HUES48 (cell line): Measurements from ENCODE around the gene CDK5RAP2.

Experiments
- H3K27ac ChIP-seq: one replicate; pipeline ENCODE4 v1.7.0; 2013; ENCODE audit warnings: low read depth, low read length, inconsistent platforms
- H3K27me3 ChIP-seq: 2 replicates; pipeline ENCODE4 v1.6.1; 2013; ENCODE audit warnings: mild to moderate bottlenecking, low read length; ENCODE audit not compliant: control insufficient read depth, insufficient read depth
- H3K36me3 ChIP-seq: 2 replicates; pipeline ENCODE4 v1.6.1; 2013; ENCODE audit warnings: low read length; ENCODE audit not compliant: control insufficient read depth, insufficient read depth
- H3K4me1 ChIP-seq: 2 replicates; pipeline ENCODE4 v1.6.1; 2013; ENCODE audit warnings: mild to moderate bottlenecking, low read length; ENCODE audit not compliant: control insufficient read depth, insufficient read depth
- H3K4me3 ChIP-seq: 2 replicates; pipeline ENCODE4 v1.5.1; 2013; ENCODE audit warnings: mild to moderate bottlenecking, low read depth, low read length
- H3K9ac ChIP-seq: 2 replicates; pipeline ENCODE4 v1.6.1; 2013; ENCODE audit warnings: mild to moderate bottlenecking, low read depth, low read length, moderate library complexity
- H3K9me3 ChIP-seq: 2 replicates; pipeline ENCODE4 v1.6.1; 2013; ENCODE audit warnings: low read length; ENCODE audit not compliant: control insufficient read depth, insufficient read depth

CDK5RAP2 gene

DNA sequence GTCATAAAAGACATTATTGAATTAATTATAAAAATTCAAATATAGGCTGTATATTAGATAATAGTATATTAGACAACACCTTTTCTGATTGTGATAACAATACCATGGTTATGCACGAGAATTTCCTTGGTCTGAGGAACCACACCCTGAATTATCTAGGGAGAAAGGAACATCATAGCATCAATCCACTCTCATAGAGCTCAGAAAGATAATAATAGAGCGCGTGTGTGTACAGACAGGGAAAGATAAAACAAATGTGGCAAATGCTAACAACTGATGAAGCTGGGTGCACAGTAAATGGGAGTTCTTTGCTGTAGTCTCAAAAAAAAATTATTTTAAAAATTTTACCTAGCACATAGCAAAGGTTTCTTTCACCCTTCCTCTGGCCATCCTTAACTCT is 143.5 kb downstream of the CDK5RAP2 start:
- H3K4me1 ChIP-seq = no peaks in the 10 kb centered on the region
- H3K9me3 ChIP-seq = no peaks in the 10 kb centered on the region
- H3K36me3 ChIP-seq = peaks cover 63% of the 10 kb centered on the region
- H3K27me3 ChIP-seq = no peaks in the 10 kb centered on the region
- H3K4me3 ChIP-seq = no peak overlapping the region
- H3K27ac ChIP-seq = no peak overlapping the region
- H3K9ac ChIP-seq = no peak overlapping the region

DNA sequence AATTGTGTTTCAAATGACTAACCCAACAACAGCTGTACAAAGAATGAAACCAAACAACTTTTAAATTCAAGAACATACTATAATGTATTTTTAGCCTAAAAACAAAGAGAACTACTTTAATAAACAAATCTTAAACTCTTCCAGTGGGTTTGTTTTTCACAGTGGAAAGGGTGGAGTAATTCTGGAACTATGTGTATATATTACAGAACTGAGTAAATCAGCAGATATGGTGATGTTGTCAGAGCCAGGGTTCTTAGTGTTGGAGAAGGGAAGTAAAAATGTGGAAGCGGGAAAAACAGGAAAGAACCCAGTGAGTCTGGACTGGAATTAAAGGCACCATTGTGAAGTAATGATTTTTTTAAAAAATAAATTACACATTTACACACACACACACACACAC is 144.9 kb downstream of the CDK5RAP2 start:
- Histone ChIP-seq H3K36me3 (peaks cover 55% of the 10 kb centered on the region), H3K27me3 (no peaks in the 10 kb centered on the region), H3K4me3 (no peak overlapping the region), H3K4me1 (no peaks in the 10 kb centered on the region), H3K9me3 (no peaks in the 10 kb centered on the region), H3K9ac (no peak overlapping the region), H3K27ac (no peak overlapping the region)

DNA sequence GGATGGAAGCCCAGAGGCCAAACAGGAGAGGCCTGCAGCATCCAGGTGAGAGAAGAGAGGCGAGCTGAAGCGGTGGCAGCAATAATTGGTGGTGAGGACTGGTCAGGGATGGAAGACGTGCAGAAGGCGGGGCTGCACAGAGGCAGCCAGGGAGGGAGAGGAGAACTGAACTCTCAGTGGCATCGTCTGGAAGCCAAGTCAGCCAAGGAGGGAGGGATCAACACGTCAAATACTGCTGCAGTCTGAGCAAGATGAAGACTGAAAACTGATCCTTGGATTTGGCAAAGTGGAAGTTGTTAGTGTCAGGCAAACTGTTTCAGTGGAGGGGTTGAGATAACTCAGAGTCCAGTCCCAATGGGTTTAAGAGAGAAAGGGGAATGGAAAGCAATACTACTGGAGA is 145.4 kb downstream of the CDK5RAP2 start:
- no peak overlapping the region for H3K4me3 ChIP-seq
- no peak overlapping the region for H3K27ac ChIP-seq
- no peaks in the 10 kb centered on the region for H3K4me1 ChIP-seq
- no peak overlapping the region for H3K9ac ChIP-seq
- peaks cover 52% of the 10 kb centered on the region for H3K36me3 ChIP-seq
- no peaks in the 10 kb centered on the region for H3K27me3 ChIP-seq
- no peaks in the 10 kb centered on the region for H3K9me3 ChIP-seq

DNA sequence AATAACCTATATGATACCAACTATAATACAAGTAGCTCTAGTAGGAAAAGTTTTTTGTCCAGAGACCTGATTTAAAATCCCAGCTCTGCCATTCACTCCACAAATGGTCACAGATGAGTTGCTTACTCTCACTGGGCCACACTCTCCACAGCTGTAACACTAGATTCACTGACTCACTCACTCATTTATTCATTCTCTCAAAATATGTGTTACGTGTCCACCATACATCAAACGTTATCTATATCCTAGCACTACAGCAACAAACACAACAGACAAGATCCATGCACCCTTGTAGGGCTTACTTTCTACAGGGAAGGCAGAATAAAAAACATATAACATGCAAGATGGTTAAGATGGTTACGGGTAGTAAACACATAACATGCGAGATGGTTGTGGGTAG is 146.3 kb downstream of the CDK5RAP2 start:
- Histone ChIP-seq H3K4me3 (no peak overlapping the region), H3K9me3 (no peaks in the 10 kb centered on the region), H3K4me1 (no peaks in the 10 kb centered on the region), H3K27ac (no peak overlapping the region), H3K9ac (no peak overlapping the region), H3K27me3 (no peaks in the 10 kb centered on the region), H3K36me3 (peaks cover 45% of the 10 kb centered on the region)

DNA sequence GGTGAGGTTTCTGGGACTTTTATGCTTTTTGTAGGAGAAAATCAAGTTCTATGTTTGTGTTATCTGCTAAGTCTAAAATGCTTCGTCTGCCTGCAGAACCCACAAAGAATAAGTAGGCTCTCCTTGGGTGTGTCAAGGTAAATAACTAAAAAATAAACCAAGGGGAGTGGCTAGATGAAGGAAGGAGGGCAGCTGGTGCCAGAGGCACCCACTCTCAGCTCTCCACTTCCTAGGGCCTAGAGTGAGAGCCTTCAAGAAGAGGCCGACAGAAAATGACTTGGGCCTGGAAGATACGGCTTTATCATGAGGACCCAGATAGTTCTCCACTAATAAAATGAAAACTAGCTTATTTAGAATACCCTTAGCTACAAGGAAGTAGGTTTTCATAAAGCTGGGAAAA is 147.4 kb downstream of the CDK5RAP2 start:
- Histone ChIP-seq H3K36me3 (peaks cover 34% of the 10 kb centered on the region), H3K27me3 (no peaks in the 10 kb centered on the region), H3K4me3 (no peak overlapping the region), H3K4me1 (no peaks in the 10 kb centered on the region), H3K27ac (no peak overlapping the region), H3K9me3 (no peaks in the 10 kb centered on the region), H3K9ac (no peak overlapping the region)

DNA sequence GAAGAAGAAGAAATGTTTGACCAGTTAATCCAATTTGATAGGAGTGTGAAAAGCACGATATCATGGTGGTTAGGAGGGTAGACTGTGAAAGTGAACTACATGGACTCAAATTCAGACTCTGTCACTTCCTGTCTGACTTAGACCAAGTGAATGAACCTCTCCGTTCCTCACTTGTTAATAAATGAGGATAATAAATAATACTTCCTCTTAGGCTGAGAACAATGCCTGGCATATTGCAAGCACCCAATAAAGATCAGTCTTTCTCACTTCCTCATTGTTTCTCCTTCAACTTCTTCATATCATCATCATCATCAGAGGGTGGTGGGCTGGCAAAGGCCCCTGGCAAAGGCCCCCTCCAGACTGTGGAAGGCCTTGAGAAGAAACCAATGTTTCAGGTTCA is 148.7 kb downstream of the CDK5RAP2 start:
- Histone ChIP-seq H3K9me3 (no peaks in the 10 kb centered on the region), H3K27ac (no peak overlapping the region), H3K27me3 (no peaks in the 10 kb centered on the region), H3K36me3 (peaks cover 33% of the 10 kb centered on the region), H3K4me3 (no peak overlapping the region), H3K4me1 (peaks cover 8% of the 10 kb centered on the region), H3K9ac (no peak overlapping the region)

DNA sequence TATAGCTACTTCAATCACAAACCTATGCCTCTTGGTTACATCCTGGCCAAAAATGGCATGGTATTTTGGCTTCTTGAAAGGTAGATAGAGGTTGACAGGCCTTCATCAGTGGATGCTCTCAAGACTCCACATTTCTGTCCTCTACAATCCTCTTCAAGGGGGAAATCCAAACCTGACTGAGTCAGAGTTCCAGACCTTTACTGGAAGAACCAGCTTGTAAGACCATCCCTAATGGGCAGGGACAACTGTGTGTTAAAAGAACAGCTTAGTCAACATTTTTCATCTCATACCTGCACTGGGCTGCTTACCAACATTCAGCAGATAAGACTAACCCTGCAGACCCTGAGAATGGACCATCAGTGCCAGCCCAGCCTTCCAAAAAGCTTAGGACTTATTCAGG is 155.7 kb downstream of the CDK5RAP2 start:
- Histone ChIP-seq H3K36me3 (peaks cover 42% of the 10 kb centered on the region), H3K4me1 (peaks cover 13% of the 10 kb centered on the region), H3K27me3 (no peaks in the 10 kb centered on the region), H3K4me3 (no peak overlapping the region), H3K9me3 (no peaks in the 10 kb centered on the region), H3K9ac (no peak overlapping the region), H3K27ac (no peak overlapping the region)

DNA sequence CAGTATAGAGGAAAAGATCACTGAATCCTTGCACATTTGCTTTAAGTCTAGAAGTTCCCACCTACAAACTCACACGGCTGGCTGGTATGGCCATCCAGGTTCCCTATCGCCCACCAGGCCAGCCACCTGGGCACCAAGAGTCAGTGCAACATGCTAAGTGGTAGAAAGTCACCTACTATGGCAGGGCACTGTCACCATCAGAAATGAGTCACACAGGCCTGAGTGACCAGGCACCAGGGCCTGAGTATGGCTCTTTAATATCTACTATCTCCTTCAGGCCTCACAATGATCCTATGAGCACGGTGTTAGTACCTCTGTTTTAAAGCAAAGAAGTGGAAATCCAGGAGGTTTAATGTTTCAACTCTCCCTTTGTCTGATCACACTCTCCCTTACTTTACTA is 156.2 kb downstream of the CDK5RAP2 start:
- Histone ChIP-seq H3K27ac (no peak overlapping the region), H3K36me3 (peaks cover 46% of the 10 kb centered on the region), H3K9me3 (no peaks in the 10 kb centered on the region), H3K9ac (no peak overlapping the region), H3K27me3 (no peaks in the 10 kb centered on the region), H3K4me3 (no peak overlapping the region), H3K4me1 (peaks cover 13% of the 10 kb centered on the region)

DNA sequence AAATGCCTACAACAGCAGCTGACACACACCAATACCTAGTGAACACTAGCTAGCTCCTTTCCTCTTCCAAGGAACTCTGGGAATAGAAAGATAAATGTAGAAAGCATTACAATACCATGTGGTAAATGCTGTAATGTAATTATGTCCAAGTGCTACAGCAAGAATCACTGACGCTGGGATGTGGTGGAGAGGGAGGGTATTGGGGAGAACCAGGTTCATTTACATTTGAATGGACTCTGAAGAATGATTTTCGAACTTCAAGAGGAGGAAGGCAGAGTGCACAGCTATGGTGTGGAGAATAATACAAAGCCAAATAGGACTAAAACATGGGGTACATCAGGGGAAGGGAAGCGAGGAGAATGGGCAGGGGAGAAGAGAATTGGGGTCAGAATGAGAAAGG is 158.0 kb downstream of the CDK5RAP2 start:
- Histone ChIP-seq H3K27me3 (no peaks in the 10 kb centered on the region), H3K36me3 (peaks cover 50% of the 10 kb centered on the region), H3K4me1 (peaks cover 11% of the 10 kb centered on the region), H3K27ac (no peak overlapping the region), H3K9me3 (no peaks in the 10 kb centered on the region), H3K4me3 (no peak overlapping the region), H3K9ac (no peak overlapping the region)

DNA sequence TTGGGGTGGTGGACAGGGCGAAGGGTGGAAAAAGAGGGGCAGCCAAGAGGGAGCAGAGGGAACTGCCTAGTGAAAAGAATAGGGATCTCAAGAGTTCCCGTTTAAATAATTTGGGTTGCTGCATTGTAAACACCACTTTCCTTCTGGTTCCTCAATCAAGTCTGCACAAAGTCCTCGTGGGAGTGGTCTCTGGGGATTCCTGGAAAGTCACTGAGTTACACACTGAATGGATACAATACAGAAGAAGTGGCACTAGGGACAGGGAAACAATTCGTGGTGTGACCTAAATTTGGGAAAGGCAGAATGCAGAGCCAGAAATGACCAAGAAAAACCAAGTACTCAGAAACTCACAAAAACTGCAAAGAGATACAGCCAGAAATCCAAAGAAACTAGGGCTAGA is 161.7 kb downstream of the CDK5RAP2 start:
- Histone ChIP-seq H3K9me3 (no peaks in the 10 kb centered on the region), H3K4me3 (no peak overlapping the region), H3K36me3 (peaks cover 29% of the 10 kb centered on the region), H3K9ac (no peak overlapping the region), H3K27me3 (no peaks in the 10 kb centered on the region), H3K27ac (no peak overlapping the region), H3K4me1 (peaks cover 33% of the 10 kb centered on the region)

DNA sequence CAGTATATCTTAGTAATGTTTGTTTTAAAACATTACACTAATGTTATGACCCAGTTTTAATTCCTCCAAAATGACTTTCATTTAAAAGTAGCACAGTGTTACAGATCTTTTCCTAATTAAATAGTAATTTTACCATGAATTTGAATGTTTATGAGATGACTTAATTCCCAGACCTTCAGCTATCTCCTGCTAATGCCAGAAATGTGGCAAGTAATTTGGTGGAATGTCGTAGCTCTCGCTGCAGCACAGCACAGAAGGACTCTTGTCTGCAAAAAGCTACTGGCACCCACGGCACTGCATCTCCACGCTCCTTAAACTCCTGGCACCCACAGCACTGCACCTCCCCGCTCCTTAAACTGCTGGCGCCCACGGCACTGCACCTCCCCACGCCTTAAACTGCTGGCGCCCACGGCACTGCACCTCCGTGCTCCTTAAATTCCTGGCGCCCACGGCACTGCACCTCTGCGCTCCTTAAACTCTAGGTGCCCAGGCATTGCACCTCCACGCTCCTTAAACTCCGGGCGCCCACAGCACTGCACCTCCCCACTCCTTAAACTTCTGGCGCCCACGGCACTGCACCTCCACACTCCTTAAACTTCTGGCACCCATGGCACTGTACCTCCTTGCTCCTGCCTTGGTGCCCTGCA is 163.1 kb downstream of the CDK5RAP2 start:
- H3K4me3 ChIP-seq = no peak overlapping the region
- no peak overlapping the region for H3K27ac ChIP-seq
- peaks cover 27% of the 10 kb centered on the region for H3K36me3 ChIP-seq
- H3K9ac ChIP-seq = no peak overlapping the region
- no peaks in the 10 kb centered on the region for H3K9me3 ChIP-seq
- peaks cover 42% of the 10 kb centered on the region for H3K4me1 ChIP-seq
- H3K27me3 ChIP-seq = no peaks in the 10 kb centered on the region
